Lower leg skin (tissue), 3 donors: ENCODE data around the gene SORD.

ENCODE experiments used
- POLR2A ChIP-seq, 2 donors: fragments of 450-650 bp; IDR thresholded peaks; one replicate each; pipeline ENCODE4 v1.6.1; 2016 to 2017; ENCODE audit warnings: antibody characterized with exemption in 2 of 2, mild to moderate bottlenecking in 1 of 2, moderate library complexity in 1 of 2
- TF ChIP-seq, protein P1 (sequence below), 3 donors: fragments of 450-650 bp; IDR thresholded peaks; one replicate each; pipeline ENCODE4 v1.5.1; 2016; ENCODE audit warnings: antibody characterized with exemption in 3 of 3, mild to moderate bottlenecking in 3 of 3, moderate library complexity in 2 of 3

DNA sequence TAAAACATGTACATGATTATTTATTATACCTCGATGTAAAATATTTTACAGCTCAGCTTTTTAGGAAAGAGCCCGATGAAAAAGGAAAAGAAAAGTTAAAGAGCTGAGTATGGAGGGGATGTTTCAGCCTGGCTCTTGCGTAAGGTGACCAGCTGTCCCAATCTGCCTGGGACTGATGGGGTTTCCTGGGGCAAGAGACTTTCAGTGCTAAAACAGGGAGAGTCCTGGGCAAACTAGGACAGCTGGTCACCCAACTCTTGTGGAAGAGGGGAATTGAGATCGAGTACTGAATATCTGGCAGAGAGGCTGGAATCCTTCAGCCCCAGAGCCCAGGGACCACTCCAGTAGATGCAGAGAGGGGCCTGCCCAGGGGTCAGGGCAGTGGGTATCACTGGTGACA lies 70.0 kb downstream of the SORD start:
- TF ChIP-seq, protein P1, sequence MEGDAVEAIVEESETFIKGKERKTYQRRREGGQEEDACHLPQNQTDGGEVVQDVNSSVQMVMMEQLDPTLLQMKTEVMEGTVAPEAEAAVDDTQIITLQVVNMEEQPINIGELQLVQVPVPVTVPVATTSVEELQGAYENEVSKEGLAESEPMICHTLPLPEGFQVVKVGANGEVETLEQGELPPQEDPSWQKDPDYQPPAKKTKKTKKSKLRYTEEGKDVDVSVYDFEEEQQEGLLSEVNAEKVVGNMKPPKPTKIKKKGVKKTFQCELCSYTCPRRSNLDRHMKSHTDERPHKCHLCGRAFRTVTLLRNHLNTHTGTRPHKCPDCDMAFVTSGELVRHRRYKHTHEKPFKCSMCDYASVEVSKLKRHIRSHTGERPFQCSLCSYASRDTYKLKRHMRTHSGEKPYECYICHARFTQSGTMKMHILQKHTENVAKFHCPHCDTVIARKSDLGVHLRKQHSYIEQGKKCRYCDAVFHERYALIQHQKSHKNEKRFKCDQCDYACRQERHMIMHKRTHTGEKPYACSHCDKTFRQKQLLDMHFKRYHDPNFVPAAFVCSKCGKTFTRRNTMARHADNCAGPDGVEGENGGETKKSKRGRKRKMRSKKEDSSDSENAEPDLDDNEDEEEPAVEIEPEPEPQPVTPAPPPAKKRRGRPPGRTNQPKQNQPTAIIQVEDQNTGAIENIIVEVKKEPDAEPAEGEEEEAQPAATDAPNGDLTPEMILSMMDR (IDR thresholded peaks at IDR 0.05): no peak
- TF ChIP-seq POLR2A (IDR thresholded peaks at IDR 0.05): no peak
